ENCODE data around the gene HIF3A. TPM values are rescaled to one million over a fixed set of nuclear protein-coding genes. Genes with fewer than 3 reads are reported as not detected.
A peak's percentile ranks its signal among the peaks of the same experiment; 100 is the strongest.

Gene HIF3A
- total RNA-seq, 3 donors from 2014 or later: 4.9 to 96.1 (median 19.0) TPM

DNA sequence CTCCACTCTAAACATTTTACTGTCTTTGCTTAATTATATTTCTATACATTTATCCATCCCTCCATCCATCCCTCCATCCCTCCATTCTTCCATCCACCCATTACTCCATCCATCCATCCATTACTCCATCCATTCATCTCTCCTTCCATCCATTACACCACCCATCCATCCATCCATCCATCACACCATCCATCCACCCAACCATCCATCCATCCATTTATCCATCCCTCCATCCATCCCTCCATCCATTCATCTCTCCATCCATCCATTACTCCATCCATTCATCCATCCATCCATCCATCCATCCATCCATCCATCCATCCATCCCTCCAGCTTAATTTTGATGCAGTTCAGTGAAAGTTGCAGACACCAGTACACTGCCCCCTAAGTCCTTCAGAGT lies 5.0 kb upstream of the HIF3A start:
- H3K4me1 ChIP-seq (ENCODE audit: low read depth): no peaks in the 10 kb centered on the region
- no peaks in the 10 kb centered on the region for H3K36me3 ChIP-seq (ENCODE audit: low read depth)
- TF ChIP-seq, protein P1, sequence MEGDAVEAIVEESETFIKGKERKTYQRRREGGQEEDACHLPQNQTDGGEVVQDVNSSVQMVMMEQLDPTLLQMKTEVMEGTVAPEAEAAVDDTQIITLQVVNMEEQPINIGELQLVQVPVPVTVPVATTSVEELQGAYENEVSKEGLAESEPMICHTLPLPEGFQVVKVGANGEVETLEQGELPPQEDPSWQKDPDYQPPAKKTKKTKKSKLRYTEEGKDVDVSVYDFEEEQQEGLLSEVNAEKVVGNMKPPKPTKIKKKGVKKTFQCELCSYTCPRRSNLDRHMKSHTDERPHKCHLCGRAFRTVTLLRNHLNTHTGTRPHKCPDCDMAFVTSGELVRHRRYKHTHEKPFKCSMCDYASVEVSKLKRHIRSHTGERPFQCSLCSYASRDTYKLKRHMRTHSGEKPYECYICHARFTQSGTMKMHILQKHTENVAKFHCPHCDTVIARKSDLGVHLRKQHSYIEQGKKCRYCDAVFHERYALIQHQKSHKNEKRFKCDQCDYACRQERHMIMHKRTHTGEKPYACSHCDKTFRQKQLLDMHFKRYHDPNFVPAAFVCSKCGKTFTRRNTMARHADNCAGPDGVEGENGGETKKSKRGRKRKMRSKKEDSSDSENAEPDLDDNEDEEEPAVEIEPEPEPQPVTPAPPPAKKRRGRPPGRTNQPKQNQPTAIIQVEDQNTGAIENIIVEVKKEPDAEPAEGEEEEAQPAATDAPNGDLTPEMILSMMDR (IDR thresholded peaks at IDR 0.05): no peak
- no peak for ATAC-seq
- intact Hi-C loops (cut with DNase I, micrococcal nuclease): no loop called here
- H3K4me3 ChIP-seq: no peak overlapping the region
- no peak for DNase-seq
- peaks cover 5% of the 10 kb centered on the region for H3K9me3 ChIP-seq

- intact Hi-C loops (cut with DNase I, micrococcal nuclease): no loop called here
- ATAC-seq: no peak
- H3K9me3 ChIP-seq: peaks cover 5% of the 10 kb centered on the region
- H3K4me1 ChIP-seq (ENCODE audit: low read depth): peaks cover 26% of the 10 kb centered on the region
- TF ChIP-seq, protein P1 (IDR thresholded peaks at IDR 0.05): no peak
- H3K4me3 ChIP-seq: no peak overlapping the region
- H3K36me3 ChIP-seq (ENCODE audit: low read depth): no peaks in the 10 kb centered on the region
- no peak for DNase-seq
These were observed 2.3 kb upstream of the HIF3A start for GRCh38 chr19:46294494-46294893.

- TF ChIP-seq, protein P1 (IDR thresholded peaks at IDR 0.05): no peak
- no peaks in the 10 kb centered on the region for H3K36me3 ChIP-seq (ENCODE audit: low read depth)
- no peaks in the 10 kb centered on the region for H3K9me3 ChIP-seq
- no peak for ATAC-seq
- peaks cover 36% of the 10 kb centered on the region for H3K4me1 ChIP-seq (ENCODE audit: low read depth)
- intact Hi-C loops (cut with DNase I, micrococcal nuclease): no loop called here
- no peak for DNase-seq
- H3K4me3 ChIP-seq: no peak overlapping the region
These were observed 1.2 kb upstream of the HIF3A start for GRCh38 chr19:46295401-46296201.

DNA sequence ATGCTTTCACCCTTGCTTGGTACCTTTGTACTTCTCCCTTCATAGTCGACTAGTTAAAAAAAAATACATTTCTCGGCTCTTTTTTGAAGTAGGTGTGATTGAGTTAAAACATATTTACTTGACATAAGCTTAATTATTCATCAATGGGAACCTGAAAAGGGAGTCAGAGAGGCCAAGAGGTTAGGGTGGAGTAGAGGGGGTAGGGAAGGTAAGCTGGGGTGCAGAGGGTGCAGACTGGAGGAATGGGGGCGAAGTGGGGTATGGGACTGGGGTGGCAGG lies 701 bp upstream of the HIF3A start:
- Histone ChIP-seq H3K4me3 (no peak overlapping the region), H3K4me1 (ENCODE audit: low read depth) (peaks cover 40% of the 10 kb centered on the region), H3K36me3 (ENCODE audit: low read depth) (no peaks in the 10 kb centered on the region), H3K9me3 (no peaks in the 10 kb centered on the region)
- no peak for ATAC-seq
- no peak for DNase-seq
- TF ChIP-seq, protein P1 (IDR thresholded peaks at IDR 0.05): no peak
- intact Hi-C loops (cut with DNase I, micrococcal nuclease): no loop called here

DNA sequence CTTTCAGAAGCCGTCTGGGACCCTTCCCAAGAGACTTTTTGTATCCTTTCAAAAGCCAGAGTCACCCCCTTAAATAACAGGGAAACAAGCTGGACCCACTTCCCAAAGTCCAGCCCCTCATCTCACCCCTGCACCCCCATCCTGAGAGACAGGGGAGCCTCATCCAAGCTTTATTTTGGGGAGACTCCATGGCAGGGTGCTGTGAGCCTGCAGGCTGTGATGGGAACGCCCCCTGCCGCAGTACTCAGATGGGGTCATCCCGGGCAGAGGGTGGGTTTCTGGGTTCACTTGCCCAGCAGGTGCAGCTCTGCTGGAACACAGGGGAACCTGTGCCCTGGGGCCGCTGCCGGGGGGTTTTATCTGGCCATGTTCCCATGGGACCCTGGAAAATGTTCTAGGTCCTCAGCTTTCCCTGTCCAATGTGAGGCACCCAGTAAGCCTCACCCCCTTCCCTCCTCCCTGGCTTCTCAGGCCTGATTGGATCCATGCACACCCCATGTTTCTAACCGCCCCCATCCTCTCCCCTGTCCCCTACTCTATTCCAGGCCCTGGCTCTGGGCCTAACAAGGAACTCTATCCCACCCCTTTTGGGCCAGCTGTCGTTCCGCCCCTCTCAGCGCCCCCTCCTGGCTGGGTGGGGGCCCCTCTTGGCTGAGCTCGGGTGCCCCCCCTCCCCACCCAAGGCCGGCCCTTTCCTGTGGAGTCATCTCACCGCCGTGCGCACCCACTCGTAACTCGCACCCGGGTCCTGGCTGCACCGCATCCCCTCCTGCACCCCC lies 1.0 kb downstream of the HIF3A start:
- intact Hi-C loops (cut with DNase I, micrococcal nuclease): no loop called here
- Histone ChIP-seq H3K9me3 (no peaks in the 10 kb centered on the region), H3K36me3 (ENCODE audit: low read depth) (no peaks in the 10 kb centered on the region), H3K4me3 (no peak overlapping the region), H3K4me1 (ENCODE audit: low read depth) (peaks cover 47% of the 10 kb centered on the region)
- peak; percentile 43 to 73 (median 73) for DNase-seq
- ATAC-seq: no peak
- TF ChIP-seq, protein P1 (IDR thresholded peaks at IDR 0.05): no peak

Data from mucosa of descending colon (tissue), 3 donors.